Activated CD4-positive, alpha-beta T cell treated with anti-CD3 and anti-CD28 coated beads, Interleukin-2, amount 10 ng/mL, durations not matched to agents 7 days and 5 days (primary cell): Measurements from ENCODE around the gene MRPL34. TPM values are rescaled to one million over a fixed set of nuclear protein-coding genes. Genes with fewer than 3 reads are reported as not detected.
"Not testable (repeated sequence)": the region's sequence is repeated elsewhere in the genome, so short reads cannot be mapped to it uniquely, and the experiment has no call there.

Experiments used
- CTCF ChIA-PET: fragments of 350-600 bp; sonication (Branson Sonifier 250); formaldehyde crosslinking; loops from one replicate; lab custom pipeline; 2021; ENCODE audit warnings: antibody characterized with exemption; lab: Charles Lee
- POLR2A ChIA-PET: fragments of 350-600 bp; sonication (Branson Sonifier 250); formaldehyde crosslinking; loops from one replicate; lab custom pipeline; 2021; ENCODE audit warnings: antibody characterized with exemption; lab: Charles Lee
- DNase-seq: peaks from one replicate; pipeline ENCODE4 v3.0.0-alpha.2; 2020
- H3K27ac Mint-ChIP-seq: one replicate; pipeline ENCODE4 v1.8.0; 2021; ENCODE audit warnings: mild to moderate bottlenecking, moderate library complexity, mixed read lengths
- H3K27me3 Mint-ChIP-seq: one replicate; pipeline ENCODE4 v1.8.0; 2021; ENCODE audit warnings: mixed read lengths
- H3K36me3 Mint-ChIP-seq: one replicate; pipeline ENCODE4 v1.8.0; 2021; ENCODE audit warnings: low read depth, mixed read lengths
- H3K4me1 Mint-ChIP-seq: one replicate; pipeline ENCODE4 v1.8.0; 2021; ENCODE audit warnings: mixed read lengths
- H3K4me3 Mint-ChIP-seq: one replicate; pipeline ENCODE4 v1.8.0; 2021; ENCODE audit warnings: mild to moderate bottlenecking, moderate library complexity, mixed read lengths
- H3K9me3 Mint-ChIP-seq: one replicate; pipeline ENCODE4 v1.8.0; 2021; ENCODE audit warnings: mixed read lengths
- total RNA-seq, 2 experiments: library from RNA; stranded (reverse); gene quantifications; one replicate each; pipeline ENCODE4 v1.2.3, GENCODE V29; 2021

Gene MRPL34
- total RNA-seq, 2 experiments from 2014 or later, result 79.5 to 80.8 TPM

DNA sequence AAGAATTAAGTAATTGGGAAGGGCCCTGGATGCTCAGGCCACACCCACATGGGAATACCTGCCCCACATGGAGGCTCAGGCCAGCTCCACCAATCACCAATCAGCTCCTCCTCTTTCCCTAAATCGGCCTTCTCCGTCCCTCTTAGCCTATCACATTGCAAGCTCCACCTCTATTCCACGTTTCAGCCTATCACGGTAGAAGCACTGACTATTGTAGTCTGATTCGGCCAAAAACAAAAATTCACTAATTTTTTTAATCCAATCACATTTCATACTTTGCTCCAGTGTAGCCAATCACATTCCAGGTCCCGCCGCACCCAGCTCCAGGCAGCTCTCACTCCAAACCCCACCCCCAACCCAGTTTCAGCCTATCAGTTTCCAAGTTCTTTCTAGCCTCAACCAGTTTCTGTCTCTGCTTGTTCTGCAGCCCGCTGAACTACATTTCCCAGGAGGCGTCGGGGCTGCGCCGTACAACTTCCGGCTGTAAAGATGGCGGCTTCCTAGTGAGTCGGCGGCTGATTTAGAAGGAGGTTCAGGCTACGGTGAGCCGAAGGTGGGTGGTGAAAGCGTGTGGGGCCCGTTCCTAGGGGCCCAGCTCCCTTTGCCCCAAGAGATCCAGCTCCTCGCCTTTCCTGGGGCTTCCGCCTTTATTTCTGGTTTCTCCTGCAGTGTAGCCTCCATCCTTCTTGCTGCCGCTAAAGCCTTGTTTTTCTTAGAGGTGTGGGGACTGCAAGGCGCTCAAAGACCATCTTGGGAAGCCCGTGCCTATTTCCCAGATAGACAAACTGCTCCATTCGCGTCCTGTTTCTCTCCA lies 38.5 kb upstream of the MRPL34 start, which contains the start of gene BABAM1:
Gene BABAM1, plus strand, starts transcription at position 469 of the 814 bp plus-strand sequence. CDS start 1,364 bp downstream, outside the sequence.
- H3K4me1 Mint-ChIP-seq, result peaks cover 27% of the 10 kb centered on the region
- ChIA-PET POLR2A (interaction anchor here (0.6 to 0.9 kb wide), 4 partner anchors 13 to 52 kb away, joined by 3 to 4 read pairs (median 3); partner anchors contain the start of gene USE1), CTCF (interaction anchor here (0.6 to 2.5 kb wide), 13 partner anchors 9 to 774 kb away, joined by 3 to 16 read pairs (median 5); partner anchors contain the start of genes ANKLE1, MRPL34 and USE1)
- no peaks in the 10 kb centered on the region for H3K9me3 Mint-ChIP-seq
- peak within 1 kb of the TSS; percentile 79 for H3K27ac Mint-ChIP-seq
- peak; percentile 99 for DNase-seq
- H3K36me3 Mint-ChIP-seq, result peaks cover 14% of the 10 kb centered on the region
- no peaks in the 10 kb centered on the region for H3K27me3 Mint-ChIP-seq
- H3K4me3 Mint-ChIP-seq, result peak within 1 kb of the TSS; percentile 80

DNA sequence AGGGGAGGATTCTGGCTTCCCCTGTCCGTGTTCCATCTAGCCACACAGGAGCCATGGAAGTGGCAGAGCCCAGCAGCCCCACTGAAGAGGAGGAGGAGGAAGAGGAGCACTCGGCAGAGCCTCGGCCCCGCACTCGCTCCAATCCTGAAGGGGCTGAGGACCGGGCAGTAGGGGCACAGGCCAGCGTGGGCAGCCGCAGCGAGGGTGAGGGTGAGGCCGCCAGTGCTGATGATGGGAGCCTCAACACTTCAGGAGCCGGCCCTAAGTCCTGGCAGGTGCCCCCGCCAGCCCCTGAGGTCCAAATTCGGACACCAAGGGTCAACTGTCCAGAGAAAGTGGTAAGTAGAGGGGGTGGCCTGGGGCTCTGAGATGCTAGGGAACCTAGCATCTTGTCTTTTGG lies 36.9 kb upstream of the MRPL34 start:
- ChIA-PET POLR2A (no interaction called here), CTCF (interaction anchor here (0.7 kb wide), 1 partner anchor 1395 kb away, joined by 3 read pairs; no protein-coding TSS in a partner anchor)
- Mint-ChIP-seq H3K4me1 (peaks cover 26% of the 10 kb centered on the region), H3K27me3 (no peaks in the 10 kb centered on the region), H3K36me3 (peaks cover 16% of the 10 kb centered on the region), H3K4me3 (peak overlapping the region; percentile 51), H3K27ac (no peak overlapping the region), H3K9me3 (no peaks in the 10 kb centered on the region)
- DNase-seq, result no peak

DNA sequence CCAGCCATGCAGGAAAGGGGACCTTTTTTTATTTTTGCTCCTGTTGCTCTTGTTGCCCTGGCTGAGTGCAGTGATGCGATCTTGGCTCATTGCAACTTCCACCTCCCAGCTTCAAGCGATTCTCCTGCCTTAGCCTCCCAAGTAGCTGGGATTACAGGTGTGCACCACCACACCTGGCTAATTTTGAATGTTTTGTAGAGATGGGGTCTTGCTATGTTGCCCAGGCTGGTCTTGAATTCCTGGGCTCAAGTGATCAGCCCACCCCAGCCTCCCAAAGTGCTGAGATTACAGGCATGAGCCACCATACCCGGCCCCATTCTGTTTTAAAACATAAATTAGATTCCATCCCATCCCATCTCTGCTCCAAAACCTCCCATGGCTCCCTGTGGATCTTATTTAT lies 30.8 kb upstream of the MRPL34 start:
- H3K4me3 Mint-ChIP-seq, H3K4me1 Mint-ChIP-seq, POLR2A ChIA-PET, H3K9me3 Mint-ChIP-seq, DNase-seq, CTCF ChIA-PET, H3K27ac Mint-ChIP-seq, H3K27me3 Mint-ChIP-seq: not testable (repeated sequence)
- peaks cover 32% of the 10 kb centered on the region for H3K36me3 Mint-ChIP-seq

DNA sequence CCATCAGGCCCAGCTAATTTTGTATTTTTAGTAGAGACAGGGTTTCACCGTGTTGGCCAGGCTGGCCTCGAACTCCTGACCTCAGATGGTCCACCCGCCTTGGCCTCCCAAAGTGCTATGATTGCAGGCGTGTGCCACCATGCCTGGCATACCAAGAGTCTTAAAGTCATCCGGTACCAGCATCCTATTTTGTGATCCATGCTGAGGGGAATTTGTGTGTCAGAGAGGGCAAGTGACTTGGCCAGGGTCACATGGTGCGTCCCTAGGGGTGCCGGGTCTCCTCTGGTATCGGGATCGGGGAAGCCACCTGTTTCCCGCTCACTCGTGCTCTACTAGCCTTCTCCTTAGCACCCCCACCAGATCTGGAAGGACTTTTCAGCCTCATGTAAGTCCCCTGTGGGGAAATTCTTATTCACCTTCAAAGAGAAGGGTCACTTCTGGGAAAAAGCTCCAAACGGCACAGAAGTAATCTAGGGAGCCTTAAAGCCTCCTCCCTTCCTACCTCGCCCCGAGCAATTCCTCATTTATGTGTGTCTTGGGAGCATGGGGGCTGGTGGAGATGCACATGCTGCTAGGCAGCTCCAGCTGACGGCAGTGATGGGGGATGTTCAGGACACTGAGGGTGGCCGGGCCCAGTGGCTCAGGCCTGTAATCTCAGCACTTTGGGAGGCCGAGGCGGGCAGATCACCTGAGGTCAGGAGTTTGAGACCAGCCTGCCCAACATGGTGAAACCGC lies 30.1 kb upstream of the MRPL34 start:
- no peak for DNase-seq
- Mint-ChIP-seq H3K27me3 (no peaks in the 10 kb centered on the region), H3K9me3 (no peaks in the 10 kb centered on the region), H3K27ac (no peak overlapping the region), H3K4me3 (no peak overlapping the region), H3K36me3 (peaks cover 28% of the 10 kb centered on the region), H3K4me1 (no peaks in the 10 kb centered on the region)
- ChIA-PET CTCF (interaction anchor here (1.2 to 1.9 kb wide), 2 partner anchors 8 to 17 kb away, joined by 4 to 8 read pairs; partner anchors contain the start of gene BABAM1), POLR2A (no interaction called here)

DNA sequence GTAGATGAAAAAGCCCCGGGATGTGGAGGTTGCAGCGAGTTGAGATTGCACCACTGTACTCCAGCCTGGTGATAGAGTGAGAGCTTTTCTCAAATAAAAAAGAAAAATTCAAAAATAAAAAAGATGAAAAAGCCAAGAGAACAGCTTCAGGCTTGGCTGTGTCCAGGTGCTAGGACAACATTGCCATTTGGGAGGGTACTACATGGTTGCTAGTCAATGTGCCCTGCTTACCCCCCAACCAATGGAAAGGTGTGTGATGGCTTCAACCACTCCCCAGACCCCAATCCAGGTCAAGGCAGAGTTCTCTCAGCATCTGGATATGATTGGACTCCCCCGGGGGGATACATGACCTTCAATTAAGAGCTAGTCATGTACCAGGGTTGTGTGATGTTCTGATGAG lies 26.2 kb upstream of the MRPL34 start:
- DNase-seq, result no peak
- Mint-ChIP-seq H3K27ac (no peak overlapping the region), H3K27me3 (peaks cover 2% of the 10 kb centered on the region), H3K4me1 (peaks cover 13% of the 10 kb centered on the region), H3K36me3 (peaks cover 17% of the 10 kb centered on the region), H3K4me3 (no peak overlapping the region), H3K9me3 (no peaks in the 10 kb centered on the region)
- CTCF ChIA-PET, result interaction anchor here (0.6 to 3.2 kb wide), 2 partner anchors 12 to 570 kb away, joined by 3 to 23 read pairs; no protein-coding TSS in a partner anchor
- POLR2A ChIA-PET, result interaction anchor here (0.7 kb wide), 1 partner anchor 12 kb away, joined by 3 read pairs; the partner anchor contains the start of gene BABAM1

DNA sequence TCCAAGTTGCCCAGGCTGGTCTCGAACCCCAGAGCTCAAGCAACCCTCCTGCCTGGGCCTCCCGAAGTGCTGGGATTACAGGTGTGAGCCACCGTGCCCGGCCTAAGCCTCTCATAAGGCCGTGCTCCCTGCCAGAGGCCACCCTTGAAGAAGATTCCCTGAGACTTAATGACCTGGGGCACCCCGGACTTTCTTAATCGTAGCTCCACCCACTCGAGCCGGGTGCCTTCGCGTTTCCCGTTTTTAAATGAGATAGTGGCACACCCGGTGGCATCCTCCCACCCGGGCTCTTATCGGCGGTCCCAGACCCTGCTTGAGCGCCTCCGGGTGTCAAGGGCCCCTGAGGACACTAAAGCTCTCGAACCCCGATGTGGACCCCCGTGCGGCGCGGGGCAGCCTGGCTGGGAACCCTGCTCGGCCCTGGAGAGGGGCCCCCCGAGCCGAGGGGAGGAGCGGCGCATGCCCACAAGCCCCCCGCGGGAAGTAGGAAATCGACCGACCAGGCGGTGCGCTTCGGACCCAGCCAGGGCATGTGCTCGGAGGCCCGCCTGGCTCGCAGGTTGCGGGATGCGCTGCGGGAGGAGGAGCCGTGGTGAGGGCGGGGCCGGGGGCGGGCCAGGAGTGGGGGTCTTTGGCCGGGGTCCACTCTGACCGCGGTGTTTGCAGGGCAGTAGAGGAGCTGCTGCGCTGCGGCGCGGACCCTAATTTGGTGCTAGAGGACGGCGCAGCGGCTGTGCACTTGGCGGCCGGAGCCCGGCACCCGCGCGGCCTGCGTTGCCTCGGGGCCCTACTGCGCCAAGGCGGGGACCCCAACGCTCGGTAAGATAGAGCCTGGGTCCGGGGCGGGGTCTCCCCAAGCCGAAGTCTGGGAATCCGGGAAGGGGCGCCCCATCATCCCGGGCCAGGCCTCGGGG lies 24.0 kb upstream of the MRPL34 start, which contains the start of gene ANKLE1:
Gene ANKLE1, plus strand, starts transcription at position 511 of the 914 bp plus-strand sequence. Its CDS starts 20 bp downstream, at position 531.
- ChIA-PET CTCF (interaction anchor here (0.6 to 3.8 kb wide), 17 partner anchors 10 to 621 kb away, joined by 3 to 23 read pairs (median 4); partner anchors contain the start of genes ABHD8, BABAM1, DDA1 and MRPL34), POLR2A (no interaction called here)
- H3K4me3 Mint-ChIP-seq, result peak within 1 kb of the TSS; percentile 72
- peaks cover 13% of the 10 kb centered on the region for H3K4me1 Mint-ChIP-seq
- peaks cover 7% of the 10 kb centered on the region for H3K36me3 Mint-ChIP-seq
- no peaks in the 10 kb centered on the region for H3K9me3 Mint-ChIP-seq
- H3K27me3 Mint-ChIP-seq, result peaks cover 2% of the 10 kb centered on the region
- no peak within 1 kb of the TSS for H3K27ac Mint-ChIP-seq
- DNase-seq, result no peak

DNA sequence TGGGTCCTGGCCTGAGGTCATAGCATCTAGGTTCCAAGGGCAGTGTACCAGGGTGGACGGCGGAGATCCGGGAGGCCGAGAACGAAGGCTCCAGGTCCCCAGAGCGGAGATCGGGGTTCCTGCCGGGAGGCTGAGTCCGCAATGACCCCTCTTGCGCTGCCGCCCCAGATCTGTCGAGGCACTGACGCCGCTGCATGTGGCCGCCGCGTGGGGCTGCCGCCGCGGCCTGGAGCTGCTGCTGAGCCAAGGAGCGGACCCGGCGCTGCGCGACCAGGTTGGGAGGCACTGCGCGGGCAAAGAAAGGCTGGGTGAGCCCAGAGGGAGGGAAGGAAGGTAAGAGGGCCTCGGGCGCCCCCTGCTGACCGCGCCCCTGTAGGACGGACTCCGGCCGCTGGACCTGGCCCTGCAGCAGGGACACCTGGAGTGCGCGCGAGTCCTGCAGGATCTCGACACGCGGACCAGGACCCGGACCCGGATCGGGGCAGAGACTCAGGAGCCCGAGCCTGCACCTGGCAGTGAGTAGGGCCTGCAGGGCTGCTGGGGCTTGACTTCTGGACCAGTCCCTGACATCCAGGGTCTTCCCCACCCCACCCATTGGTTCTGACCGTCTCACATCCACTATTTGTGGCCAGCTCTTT lies 23.1 kb upstream of the MRPL34 start:
- ChIA-PET CTCF (interaction anchor here (0.6 to 3.8 kb wide), 16 partner anchors 9 to 622 kb away, joined by 3 to 23 read pairs (median 5); partner anchors contain the start of genes ABHD8, BABAM1, DDA1 and TMEM38A), POLR2A (no interaction called here)
- Mint-ChIP-seq H3K9me3 (no peaks in the 10 kb centered on the region), H3K27ac (no peak overlapping the region), H3K4me1 (peaks cover 13% of the 10 kb centered on the region), H3K36me3 (peaks cover under 1% of the 10 kb centered on the region), H3K4me3 (peak overlapping the region; percentile 72), H3K27me3 (peaks cover 2% of the 10 kb centered on the region)
- peak; percentile 79 for DNase-seq

DNA sequence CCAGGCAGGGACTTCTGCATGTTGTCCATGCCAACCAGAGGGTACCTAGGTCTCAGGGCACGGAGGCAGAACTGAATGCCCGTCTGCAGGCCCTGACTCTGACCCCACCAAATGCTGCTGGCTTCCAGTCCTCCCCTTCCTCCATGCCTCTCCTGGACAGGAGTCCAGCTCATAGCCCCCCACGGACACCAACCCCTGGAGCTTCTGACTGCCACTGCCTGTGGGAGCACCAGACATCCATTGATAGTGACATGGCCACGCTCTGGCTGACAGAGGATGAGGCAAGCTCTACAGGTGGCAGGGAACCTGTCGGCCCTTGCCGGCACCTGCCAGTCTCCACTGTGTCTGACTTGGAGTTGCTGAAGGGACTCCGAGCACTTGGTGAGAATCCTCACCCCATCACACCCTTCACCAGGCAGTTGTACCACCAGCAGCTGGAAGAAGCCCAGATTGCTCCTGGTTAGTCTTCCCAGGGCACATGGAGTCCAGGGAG lies 22.1 kb upstream of the MRPL34 start:
- ChIA-PET CTCF (interaction anchor here (0.6 to 3.8 kb wide), 12 partner anchors 9 to 210 kb away, joined by 3 to 12 read pairs (median 5); partner anchors contain the start of genes BABAM1, DDA1 and USHBP1), POLR2A (no interaction called here)
- Mint-ChIP-seq H3K4me3 (no peak overlapping the region), H3K9me3 (no peaks in the 10 kb centered on the region), H3K36me3 (no peaks in the 10 kb centered on the region), H3K27me3 (peaks cover 2% of the 10 kb centered on the region), H3K4me1 (peaks cover 13% of the 10 kb centered on the region), H3K27ac (no peak overlapping the region)
- DNase-seq, result no peak

DNA sequence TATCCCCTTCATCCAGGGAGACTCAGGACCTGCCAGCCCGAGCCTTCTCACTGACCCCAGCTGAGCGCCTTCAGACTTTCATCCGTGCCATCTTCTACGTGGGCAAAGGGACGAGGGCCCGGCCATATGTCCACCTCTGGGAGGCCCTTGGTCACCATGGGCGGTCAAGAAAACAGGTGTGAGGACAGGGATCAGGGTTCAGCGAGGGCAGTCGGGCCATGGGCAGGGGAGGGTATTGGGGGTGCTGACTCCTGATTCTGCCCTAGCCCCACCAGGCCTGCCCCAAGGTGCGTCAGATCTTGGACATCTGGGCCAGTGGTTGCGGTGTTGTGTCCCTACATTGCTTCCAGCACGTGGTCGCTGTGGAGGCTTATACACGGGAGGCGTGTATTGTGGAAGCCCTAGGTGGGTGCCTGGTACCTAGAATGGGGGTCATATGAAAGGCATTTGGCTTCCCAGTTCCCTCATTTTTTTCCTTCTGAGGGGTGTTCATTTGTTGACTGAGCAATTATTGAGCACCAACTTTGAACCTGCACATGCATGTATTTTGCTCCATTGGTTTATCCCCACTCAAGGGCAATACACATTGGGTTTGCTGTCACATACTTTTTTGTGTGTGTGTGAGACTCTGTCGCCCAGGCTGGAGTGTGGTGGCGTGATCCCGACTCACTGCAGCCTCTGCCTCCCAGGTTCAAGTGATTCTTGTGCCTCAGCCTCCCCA lies 20.1 kb upstream of the MRPL34 start:
- ChIA-PET POLR2A (no interaction called here), CTCF (interaction anchor here (0.5 to 1.1 kb wide), 3 partner anchors 20 to 100 kb away, joined by 3 to 6 read pairs (median 3); no protein-coding TSS in a partner anchor)
- no peak for DNase-seq
- peaks cover 5% of the 10 kb centered on the region for H3K27me3 Mint-ChIP-seq
- H3K4me1 Mint-ChIP-seq, result peaks cover 15% of the 10 kb centered on the region
- H3K9me3 Mint-ChIP-seq, result no peaks in the 10 kb centered on the region
- no peak overlapping the region for H3K27ac Mint-ChIP-seq
- no peaks in the 10 kb centered on the region for H3K36me3 Mint-ChIP-seq
- H3K4me3 Mint-ChIP-seq, result no peak overlapping the region

DNA sequence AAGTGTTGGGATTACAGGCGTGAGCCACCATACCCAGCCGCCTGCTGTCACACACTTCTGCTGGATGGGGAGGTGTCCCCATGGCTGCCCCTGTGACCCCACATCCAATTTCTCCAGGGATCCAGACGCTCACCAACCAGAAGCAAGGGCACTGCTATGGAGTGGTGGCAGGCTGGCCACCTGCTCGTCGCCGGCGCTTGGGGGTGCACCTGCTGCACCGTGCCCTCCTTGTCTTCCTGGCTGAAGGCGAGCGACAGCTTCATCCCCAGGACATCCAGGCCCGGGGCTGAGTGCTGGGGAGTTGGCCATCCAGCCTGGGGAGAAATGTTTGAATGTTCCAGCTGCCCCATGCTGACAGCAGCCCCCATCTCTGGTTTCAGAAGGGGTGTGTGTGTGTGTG lies 19.4 kb upstream of the MRPL34 start:
- peaks cover 14% of the 10 kb centered on the region for H3K4me1 Mint-ChIP-seq
- H3K27ac Mint-ChIP-seq, result no peak overlapping the region
- peaks cover 5% of the 10 kb centered on the region for H3K27me3 Mint-ChIP-seq
- no peaks in the 10 kb centered on the region for H3K36me3 Mint-ChIP-seq
- no peaks in the 10 kb centered on the region for H3K9me3 Mint-ChIP-seq
- no peak for DNase-seq
- CTCF ChIA-PET, result interaction anchor here (0.7 to 1.1 kb wide), 2 partner anchors 10 to 20 kb away, joined by 3 to 6 read pairs; no protein-coding TSS in a partner anchor
- H3K4me3 Mint-ChIP-seq, result no peak overlapping the region
- POLR2A ChIA-PET, result no interaction called here
